Measurements from ENCODE around the gene GEMIN7.
A peak's percentile ranks its signal among the peaks of the same experiment; 100 is the strongest.

Gene GEMIN7

GRCh38 chr19:45040059-45040771 lies 38.8 kb upstream of the GEMIN7 start:
- TF ChIP-seq, protein P1, sequence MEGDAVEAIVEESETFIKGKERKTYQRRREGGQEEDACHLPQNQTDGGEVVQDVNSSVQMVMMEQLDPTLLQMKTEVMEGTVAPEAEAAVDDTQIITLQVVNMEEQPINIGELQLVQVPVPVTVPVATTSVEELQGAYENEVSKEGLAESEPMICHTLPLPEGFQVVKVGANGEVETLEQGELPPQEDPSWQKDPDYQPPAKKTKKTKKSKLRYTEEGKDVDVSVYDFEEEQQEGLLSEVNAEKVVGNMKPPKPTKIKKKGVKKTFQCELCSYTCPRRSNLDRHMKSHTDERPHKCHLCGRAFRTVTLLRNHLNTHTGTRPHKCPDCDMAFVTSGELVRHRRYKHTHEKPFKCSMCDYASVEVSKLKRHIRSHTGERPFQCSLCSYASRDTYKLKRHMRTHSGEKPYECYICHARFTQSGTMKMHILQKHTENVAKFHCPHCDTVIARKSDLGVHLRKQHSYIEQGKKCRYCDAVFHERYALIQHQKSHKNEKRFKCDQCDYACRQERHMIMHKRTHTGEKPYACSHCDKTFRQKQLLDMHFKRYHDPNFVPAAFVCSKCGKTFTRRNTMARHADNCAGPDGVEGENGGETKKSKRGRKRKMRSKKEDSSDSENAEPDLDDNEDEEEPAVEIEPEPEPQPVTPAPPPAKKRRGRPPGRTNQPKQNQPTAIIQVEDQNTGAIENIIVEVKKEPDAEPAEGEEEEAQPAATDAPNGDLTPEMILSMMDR (IDR thresholded peaks at IDR 0.05; ENCODE audit: low read length): no peak
- no peak for TF ChIP-seq EZH2 (IDR thresholded peaks at IDR 0.05; ENCODE audit: borderline replicate concordance, low read length)
- peaks cover 81% of the 10 kb centered on the region for H3K36me3 ChIP-seq (ENCODE audit: insufficient read depth, low read length)
- no peaks in the 10 kb centered on the region for H4K20me1 ChIP-seq (ENCODE audit: insufficient read depth, low read length)
- no peak overlapping the region for H2AFZ ChIP-seq (ENCODE audit: low read length)
- no peaks in the 10 kb centered on the region for H3K9me3 ChIP-seq (ENCODE audit: low read length)
- H3K27me3 ChIP-seq (ENCODE audit: insufficient read depth, low read length): no peaks in the 10 kb centered on the region
- H3K4me1 ChIP-seq (ENCODE audit: insufficient read depth, low read length, severe bottlenecking): peaks cover 39% of the 10 kb centered on the region
- peaks cover 5% of the 10 kb centered on the region; the same call in 1 of the 2 replicates for H3F3A ChIP-seq (ENCODE audit: insufficient read depth, low read length)
- peak overlapping the region; percentile 99 for H3K4me3 ChIP-seq (ENCODE audit: low read depth, low read length, poor library complexity, severe bottlenecking)
- peak overlapping the region; percentile 99 for H3K4me2 ChIP-seq (ENCODE audit: low read length)
- H3K27ac ChIP-seq (ENCODE audit: low read depth, low read length, poor library complexity, severe bottlenecking): peak overlapping the region; percentile 88
- H3K79me2 ChIP-seq (ENCODE audit: insufficient read depth, low read length): peaks cover 30% of the 10 kb centered on the region
- H3K9ac ChIP-seq (ENCODE audit: low read length): peak overlapping the region; percentile 99
- H3K9me2 ChIP-seq (ENCODE audit: low read depth, low read length): no peaks in the 10 kb centered on the region

GRCh38 chr19:45041125-45041524 lies 37.9 kb upstream of the GEMIN7 start:
- peaks cover 5% of the 10 kb centered on the region; the same call in 1 of the 2 replicates for H3F3A ChIP-seq (ENCODE audit: insufficient read depth, low read length)
- H3K4me2 ChIP-seq (ENCODE audit: low read length): peak overlapping the region; percentile 99
- H3K79me2 ChIP-seq (ENCODE audit: insufficient read depth, low read length): peaks cover 32% of the 10 kb centered on the region
- H2AFZ ChIP-seq (ENCODE audit: low read length): no peak overlapping the region
- H3K27ac ChIP-seq (ENCODE audit: low read depth, low read length, poor library complexity, severe bottlenecking): peak overlapping the region; percentile 88
- peak overlapping the region; percentile 99 for H3K4me3 ChIP-seq (ENCODE audit: low read depth, low read length, poor library complexity, severe bottlenecking)
- no peak for TF ChIP-seq EZH2 (IDR thresholded peaks at IDR 0.05; ENCODE audit: borderline replicate concordance, low read length)
- TF ChIP-seq, protein P1 (IDR thresholded peaks at IDR 0.05; ENCODE audit: low read length): no peak
- peaks cover 81% of the 10 kb centered on the region for H3K36me3 ChIP-seq (ENCODE audit: insufficient read depth, low read length)
- H3K9me2 ChIP-seq (ENCODE audit: low read depth, low read length): no peaks in the 10 kb centered on the region
- H3K9me3 ChIP-seq (ENCODE audit: low read length): no peaks in the 10 kb centered on the region
- no peaks in the 10 kb centered on the region for H3K27me3 ChIP-seq (ENCODE audit: insufficient read depth, low read length)
- H3K4me1 ChIP-seq (ENCODE audit: insufficient read depth, low read length, severe bottlenecking): peaks cover 48% of the 10 kb centered on the region
- H3K9ac ChIP-seq (ENCODE audit: low read length): peak overlapping the region; percentile 99; the same call in 1 of the 2 replicates
- H4K20me1 ChIP-seq (ENCODE audit: insufficient read depth, low read length): no peaks in the 10 kb centered on the region

DNA sequence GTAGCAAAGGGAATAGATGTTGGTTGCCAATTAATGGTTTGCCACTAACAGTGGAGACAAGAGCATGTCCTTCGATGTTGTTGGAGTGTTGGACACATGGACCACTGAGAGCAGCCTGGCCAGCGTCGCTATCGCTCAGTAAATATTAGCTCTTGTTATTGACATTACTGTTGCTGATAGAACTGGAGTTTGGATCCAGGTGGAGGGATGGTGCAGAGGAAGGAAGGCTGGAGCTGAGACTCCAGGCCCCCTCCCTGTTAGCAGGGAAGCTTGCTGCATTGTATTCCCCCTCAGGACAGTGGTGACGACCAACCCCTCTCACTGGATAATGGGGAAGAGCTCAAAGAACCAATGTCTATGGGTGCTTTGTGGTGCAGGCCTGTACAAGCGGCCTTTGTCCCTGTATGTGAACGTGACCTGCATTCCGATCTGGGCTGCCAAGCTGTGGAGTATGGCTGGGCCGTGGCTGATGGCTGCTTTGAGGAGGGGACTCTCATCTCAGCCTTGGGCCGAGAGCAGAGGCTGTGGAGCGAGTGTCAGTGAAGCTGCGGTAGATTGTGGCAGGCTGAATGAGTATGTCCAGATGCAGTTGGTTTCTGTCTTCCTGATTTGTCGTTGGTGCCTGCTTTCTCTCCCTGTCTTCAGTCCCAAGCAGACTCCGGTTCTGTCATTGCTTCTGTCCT lies 33.2 kb upstream of the GEMIN7 start:
- Histone ChIP-seq H3K4me2 (ENCODE audit: low read length) (peak overlapping the region; percentile 76), H3K9me3 (ENCODE audit: low read length) (no peaks in the 10 kb centered on the region), H3K9ac (ENCODE audit: low read length) (peak overlapping the region; percentile 61), H3K9me2 (ENCODE audit: low read depth, low read length) (no peaks in the 10 kb centered on the region), H4K20me1 (ENCODE audit: insufficient read depth, low read length) (no peaks in the 10 kb centered on the region), H3K79me2 (ENCODE audit: insufficient read depth, low read length) (peaks cover 31% of the 10 kb centered on the region), H2AFZ (ENCODE audit: low read length) (no peak overlapping the region), H3K4me3 (ENCODE audit: low read depth, low read length, poor library complexity, severe bottlenecking) (peak overlapping the region; percentile 53), H3K4me1 (ENCODE audit: insufficient read depth, low read length, severe bottlenecking) (peaks cover 79% of the 10 kb centered on the region), H3F3A (ENCODE audit: insufficient read depth, low read length) (peaks cover 5% of the 10 kb centered on the region; the same call in 1 of the 2 replicates), H3K27me3 (ENCODE audit: insufficient read depth, low read length) (no peaks in the 10 kb centered on the region), H3K36me3 (ENCODE audit: insufficient read depth, low read length) (peaks cover 59% of the 10 kb centered on the region), H3K27ac (ENCODE audit: low read depth, low read length, poor library complexity, severe bottlenecking) (peak overlapping the region; percentile 96)
- TF ChIP-seq, protein P1 (IDR thresholded peaks at IDR 0.05; ENCODE audit: low read length): no peak
- TF ChIP-seq EZH2 (IDR thresholded peaks at IDR 0.05; ENCODE audit: borderline replicate concordance, low read length): no peak

Measured in OCI-LY1 (cell line).